HG02884 (cell line): ENCODE results near the gene MRFAP1.
"Not testable (repeated sequence)": the region's sequence is repeated elsewhere in the genome, so short reads cannot be mapped to it uniquely, and the experiment has no call there.

Experiments
- ATAC-seq: cut with Tn5 transposase; IDR thresholded peaks from one replicate; pipeline ENCODE4 v1.9.1; 2021; ENCODE audit warnings: mild to moderate bottlenecking, moderate library complexity; ENCODE audit not compliant: unreplicated experiment

The MRFAP1 gene

GRCh38 chr4:6633091-6633906 lies 7.2 kb upstream of the MRFAP1 start:
- ATAC-seq, result no peak

DNA sequence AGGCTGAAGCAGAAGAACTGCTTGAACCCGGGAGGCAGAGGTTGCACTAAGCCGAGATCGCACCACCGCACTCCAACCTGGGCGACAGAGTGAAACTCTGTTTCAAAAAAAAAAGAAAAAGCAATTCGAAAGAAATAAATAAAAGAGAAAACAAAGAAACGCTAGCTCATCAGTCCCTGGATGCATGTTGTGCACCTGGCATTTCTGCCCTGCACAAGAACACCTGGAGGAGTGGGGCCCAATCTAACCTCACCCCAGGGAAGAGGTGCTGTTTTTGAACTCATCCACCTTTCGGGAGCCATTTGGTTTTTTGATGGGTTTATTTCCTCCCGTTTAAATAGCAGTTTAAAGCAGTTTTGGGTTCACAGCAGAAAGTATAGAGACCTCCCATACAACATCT lies 5.7 kb upstream of the MRFAP1 start:
- ATAC-seq, result no peak

DNA sequence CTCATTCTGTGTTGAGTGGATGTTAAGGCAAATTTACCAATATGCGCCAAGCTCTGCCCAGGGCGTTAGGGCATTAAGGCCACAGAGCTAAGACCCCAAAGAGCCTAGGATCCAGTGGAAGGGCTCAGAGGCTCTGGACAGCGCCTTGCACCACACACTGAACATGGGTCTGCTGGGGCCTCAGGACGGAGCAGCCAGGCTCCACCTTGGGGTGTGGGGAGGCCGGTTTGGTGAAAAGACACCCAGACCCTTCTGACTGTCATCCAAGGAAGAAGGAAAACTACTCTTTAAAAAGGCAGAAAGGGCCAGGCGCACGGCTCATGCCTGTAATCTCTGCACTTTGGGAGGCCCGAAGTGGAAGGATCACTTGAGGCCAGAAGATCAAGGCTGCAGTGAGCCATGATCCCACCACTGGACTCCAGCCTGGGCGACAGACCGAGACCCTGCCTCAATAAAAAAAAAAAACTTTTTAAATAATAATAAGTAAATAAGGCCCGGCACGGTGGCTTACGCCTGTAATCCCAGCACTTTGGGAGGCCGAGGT lies 1.3 kb upstream of the MRFAP1 start:
- ATAC-seq, result no peak

DNA sequence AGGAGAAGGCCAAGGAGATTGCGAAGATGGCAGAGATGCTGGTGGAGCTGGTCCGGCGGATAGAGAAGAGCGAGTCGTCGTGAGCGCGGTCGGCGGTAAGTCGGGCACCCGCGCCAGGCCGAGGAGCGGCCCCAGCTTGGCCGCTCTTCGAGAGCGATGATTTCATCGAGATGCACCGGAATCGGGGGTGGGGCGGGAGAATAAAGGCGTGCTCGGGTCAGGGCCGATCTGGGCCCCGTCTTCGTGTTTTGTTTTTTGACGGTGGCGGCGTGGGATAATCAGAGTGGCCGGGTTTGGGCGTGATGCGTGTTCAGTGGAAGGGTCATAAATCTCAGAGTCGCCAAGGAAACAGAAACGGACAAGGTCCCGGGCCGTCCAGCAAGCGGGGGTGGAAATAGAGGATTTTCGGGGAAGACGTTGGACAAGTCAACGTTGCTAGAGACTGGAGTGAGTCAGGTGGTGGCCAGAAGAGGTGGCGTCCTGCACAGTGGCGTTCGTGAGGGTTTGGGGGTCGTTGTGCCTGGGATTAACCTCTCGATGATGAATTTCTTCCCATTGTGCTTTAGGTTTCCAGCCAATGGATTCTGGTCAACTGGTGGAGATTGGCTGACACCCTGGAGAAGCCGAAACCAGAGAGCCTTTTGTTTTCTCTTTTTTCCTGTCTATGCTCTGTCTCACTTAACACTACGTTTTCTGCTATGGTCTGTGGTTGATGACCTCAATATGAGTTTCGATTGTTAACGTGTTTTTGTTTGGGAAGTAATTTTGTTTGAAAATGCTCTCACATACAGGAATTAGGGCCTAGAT lies 882 bp downstream of the MRFAP1 start:
- ATAC-seq, result peak; percentile 30

- ATAC-seq, result no peak
These were observed 1.5 kb downstream of the MRFAP1 start for GRCh38 chr4:6641971-6642320.

DNA sequence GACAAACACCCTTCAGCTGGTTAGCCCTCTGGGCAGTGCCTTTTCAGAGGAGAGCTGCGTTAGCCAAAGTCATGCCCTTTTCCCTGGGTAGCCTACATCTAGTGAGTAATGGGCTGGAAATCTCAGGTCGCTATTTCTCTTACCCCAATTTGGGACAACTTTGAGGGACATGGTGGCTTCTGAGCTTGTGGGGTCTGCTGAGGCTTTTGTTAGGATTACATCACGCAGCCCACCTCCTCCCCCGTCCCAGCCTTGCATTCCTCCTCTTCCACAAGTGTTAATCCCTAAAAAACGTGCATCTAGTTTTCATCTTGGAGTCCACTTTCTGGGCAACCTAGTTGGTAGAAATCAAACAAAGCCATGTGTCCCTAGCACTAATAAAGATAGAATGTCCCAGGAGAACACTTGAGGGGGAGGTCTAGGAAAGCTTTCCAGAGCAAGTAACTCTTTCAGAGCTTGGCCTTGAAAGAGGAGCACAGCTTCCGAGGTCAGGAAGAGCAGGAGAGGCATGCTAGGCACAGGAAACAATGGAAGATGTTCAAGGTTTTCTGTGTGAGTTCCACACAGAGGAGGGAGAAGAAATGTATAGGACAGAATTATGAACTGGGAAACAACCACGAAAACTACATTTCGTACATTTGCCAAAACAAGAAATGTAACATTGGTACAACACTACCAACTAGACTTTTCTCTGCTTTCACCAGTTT lies 2.8 kb downstream of the MRFAP1 start:
- ATAC-seq, result no peak

GRCh38 chr4:6644792-6645530 lies 4.5 kb downstream of the MRFAP1 start:
- no peak for ATAC-seq

GRCh38 chr4:6647169-6647568 lies 6.7 kb downstream of the MRFAP1 start:
- no peak for ATAC-seq

- ATAC-seq, result no peak
These were observed 7.2 kb downstream of the MRFAP1 start for GRCh38 chr4:6647582-6648230.

- ATAC-seq, result no peak
These were observed 8.7 kb downstream of the MRFAP1 start for GRCh38 chr4:6649216-6649615.

GRCh38 chr4:6654211-6654610 lies 13.7 kb downstream of the MRFAP1 start:
- not testable (repeated sequence) for ATAC-seq

- ATAC-seq, result not testable (repeated sequence)
These were observed 14.8 kb downstream of the MRFAP1 start for GRCh38 chr4:6655291-6655690.

GRCh38 chr4:6655924-6656323 lies 15.4 kb downstream of the MRFAP1 start:
- no peak for ATAC-seq

- ATAC-seq, result no peak
These were observed 17.0 kb downstream of the MRFAP1 start for GRCh38 chr4:6657242-6658208.

GRCh38 chr4:6658209-6658595 lies 17.7 kb downstream of the MRFAP1 start:
- no peak for ATAC-seq

DNA sequence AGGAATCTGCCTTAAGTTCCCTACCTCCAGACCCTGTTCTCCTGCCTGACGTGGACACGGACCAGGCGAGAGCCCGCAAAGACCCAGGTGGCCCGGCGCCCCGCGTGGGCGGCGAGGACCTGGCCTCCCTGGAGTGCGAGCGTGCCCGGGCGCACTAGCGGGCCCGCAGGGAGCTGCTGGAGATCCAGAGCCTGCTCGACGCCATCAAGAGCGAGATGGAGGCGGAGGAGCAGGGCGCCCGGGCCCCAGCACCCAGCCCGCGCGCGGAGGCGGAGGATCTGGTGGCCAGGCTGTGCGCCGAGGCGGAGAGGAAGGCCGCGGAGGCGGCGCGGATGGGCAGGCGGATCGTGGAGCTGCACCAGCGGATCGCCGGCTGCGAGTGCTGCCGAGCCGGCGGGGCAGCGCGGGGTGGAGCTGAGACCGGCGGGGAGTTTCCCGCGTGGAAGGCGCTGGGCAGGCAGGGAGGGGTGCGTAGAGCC lies 18.2 kb downstream of the MRFAP1 start:
- ATAC-seq, result no peak

GRCh38 chr4:6659897-6660296 lies 19.4 kb downstream of the MRFAP1 start:
- no peak for ATAC-seq

DNA sequence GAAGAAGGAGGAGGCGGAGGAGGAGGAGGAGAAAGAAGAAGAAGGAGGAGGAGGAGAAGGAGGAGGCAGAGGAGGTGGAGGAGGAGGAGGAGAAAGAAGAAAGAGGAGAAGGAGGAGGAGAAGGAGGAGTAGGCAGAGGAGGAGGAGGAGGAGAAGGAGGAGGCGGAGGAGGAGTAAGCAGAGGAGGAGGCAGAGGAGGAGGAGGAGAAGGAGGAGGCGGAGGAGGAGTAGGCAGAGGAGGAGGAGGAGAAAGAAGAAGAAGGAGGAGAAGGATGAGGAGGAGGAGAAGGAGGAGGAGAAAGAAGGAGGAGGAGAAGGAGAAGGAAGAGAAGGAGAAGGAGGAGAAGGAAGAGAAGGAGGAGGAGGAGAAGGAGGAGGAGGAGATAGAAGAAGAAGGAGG lies 19.9 kb downstream of the MRFAP1 start:
- ATAC-seq, result no peak

DNA sequence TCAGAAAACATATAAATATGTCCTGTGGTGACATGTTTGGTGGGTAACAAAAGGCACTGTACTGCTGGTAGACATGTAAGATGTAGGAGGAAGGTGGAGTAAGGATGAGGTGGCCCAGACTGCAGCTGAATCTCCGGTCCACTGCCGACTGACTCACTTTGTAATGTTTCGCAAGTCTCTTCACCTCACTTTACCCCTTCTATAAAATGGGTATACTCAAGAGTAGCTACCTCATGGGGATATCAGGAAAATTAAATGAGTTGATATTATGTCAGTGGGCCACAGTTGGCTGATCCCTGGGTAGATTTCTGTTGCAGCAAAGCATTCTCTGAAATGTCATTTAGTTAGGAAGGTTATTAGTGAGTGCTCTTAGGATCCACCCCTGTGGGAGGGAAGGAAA lies 22.1 kb downstream of the MRFAP1 start:
- no peak for ATAC-seq
